ENCODE data around the gene BRAP.

GRCh38 chr12:111628505-111629260, 57.1 kb downstream of the BRAP start:
- TF ChIP-seq POLR2AphosphoS5 (IDR thresholded peaks at IDR 0.05; ENCODE audit: low read depth, low read length): no peak
- no peak for TF ChIP-seq SIN3A (IDR thresholded peaks at IDR 0.05; ENCODE audit: borderline replicate concordance, insufficient read depth, low read length)
- TF ChIP-seq TAF1 (IDR thresholded peaks at IDR 0.05; ENCODE audit: borderline replicate concordance, insufficient read depth, low read length): no peak
- TF ChIP-seq FOXP2 (optimal IDR thresholded peaks at IDR 0.05; ENCODE audit: borderline replicate concordance, extremely low read depth, extremely low read length, insufficient read depth): no peak
